HepG2 (cell line): ENCODE measurements around the gene PEX14. TPM values are rescaled to one million over a fixed set of nuclear protein-coding genes. Genes with fewer than 3 reads are reported as not detected.

Experiments used
- CHD4 ChIP-seq: fragments of 200-600 bp; sonication (generic); IDR thresholded peaks from 2 replicates; pipeline ENCODE4 v1.7.0; 2017; ENCODE audit warnings: mild to moderate bottlenecking, low read length, borderline replicate concordance
- KDM6A ChIP-seq: IDR thresholded peaks from 2 replicates; pipeline ENCODE4 v1.6.1; 2016; ENCODE audit warnings: low read depth
- MZF1 ChIP-seq: sonication (generic); formaldehyde crosslinking; IDR thresholded peaks from 2 replicates; pipeline ENCODE4 v1.8.1; 2023; ENCODE audit warnings: mild to moderate bottlenecking, missing genetic modification reagents, borderline replicate concordance
- NAIF1 ChIP-seq: sonication (generic); formaldehyde crosslinking; IDR thresholded peaks from 2 replicates; pipeline ENCODE4 v1.5.0; 2020; ENCODE audit warnings: mild to moderate bottlenecking, missing genetic modification reagents, borderline replicate concordance
- RFX1 ChIP-seq: fragments of 450-650 bp; IDR thresholded peaks from 2 replicates; pipeline ENCODE4 v1.6.1; 2017
- SOX5 ChIP-seq: IDR thresholded peaks from 2 replicates; pipeline ENCODE4 v1.6.1; 2016; ENCODE audit warnings: borderline replicate concordance
- SP140L ChIP-seq: sonication (generic); formaldehyde crosslinking; IDR thresholded peaks from 2 replicates; pipeline ENCODE4 v1.4.0; 2020; ENCODE audit warnings: missing genetic modification reagents, borderline replicate concordance
- THAP7 ChIP-seq: sonication (generic); formaldehyde crosslinking; IDR thresholded peaks from 2 replicates; pipeline ENCODE4 v1.8.1; 2023; ENCODE audit warnings: mild to moderate bottlenecking, missing genetic modification reagents
- TIGD3 ChIP-seq: sonication (generic); formaldehyde crosslinking; IDR thresholded peaks from 2 replicates; pipeline ENCODE4 v1.5.1; 2020; ENCODE audit warnings: mild to moderate bottlenecking, missing genetic modification reagents, borderline replicate concordance
- ZNF329 ChIP-seq: sonication (generic); formaldehyde crosslinking; IDR thresholded peaks from 2 replicates; pipeline ENCODE4 v1.9.0; 2021; ENCODE audit warnings: low read depth, mild to moderate bottlenecking, missing genetic modification reagents
- ZNF451 ChIP-seq: sonication (generic); formaldehyde crosslinking; IDR thresholded peaks from 2 replicates; pipeline ENCODE4 v1.5.0; 2020; ENCODE audit warnings: mild to moderate bottlenecking, missing genetic modification reagents
- ZNF710 ChIP-seq: sonication (generic); formaldehyde crosslinking; IDR thresholded peaks from 2 replicates; pipeline ENCODE4 v1.5.0; 2020; ENCODE audit warnings: mild to moderate bottlenecking, missing genetic modification reagents, borderline replicate concordance
- ZNF749 ChIP-seq: sonication (generic); formaldehyde crosslinking; IDR thresholded peaks from 2 replicates; pipeline ENCODE4 v1.8.0; 2022; ENCODE audit warnings: mild to moderate bottlenecking, missing genetic modification reagents, moderate library complexity, borderline replicate concordance
- polyA plus RNA-seq, 8 experiments: library from polyadenylated mRNA; depleted of rRNA in 3 of 8; stranded (reverse) in 7 of 8; unstranded in 1 of 8; fragments of >200 nt; fragmentation: Illumina TruSeq in 4 of 8; extraction: Trizol in 4 of 8; gene quantifications; 2 replicates each; pipeline versions ENCODE4 v1.2.1 to v1.2.3, GENCODE V29; 2011 to 2016; ENCODE audit warnings: low read depth in 4 of 8, missing spikeins in 1 of 8, mixed read lengths in 1 of 8; ENCODE audit not compliant: insufficient read depth in 1 of 8
- total RNA-seq, 5 experiments: library from RNA; depleted of rRNA; stranded (reverse); fragments of >200 nt; fragmentation: Illumina TruSeq; extraction: Trizol; gene quantifications; 2 replicates each; pipeline ENCODE4 v1.2.3, GENCODE V29; 2016; ENCODE audit warnings: low read depth in 1 of 5
- TF ChIP-seq, protein P1 (sequence below): IDR thresholded peaks from 2 replicates; pipeline ENCODE4 v1.6.1; 2016; ENCODE audit warnings: missing compliant biosample characterization, missing genetic modification reagents, borderline replicate concordance
- TF ChIP-seq, protein P2 (sequence below): conservative IDR thresholded peaks from 2 replicates; pipeline ENCODE4 v1.6.1; 2018; ENCODE audit warnings: missing genetic modification reagents

PEX14 gene
- total and polyA plus RNA-seq, 2 of the 13 experiments (the other 11 are each of a cell fraction or from before 2014, with no cell fraction given), result 6.5 to 9.9 TPM

GRCh38 chr1:10474613-10475507, at the start of gene PEX14 (continued):
- TF ChIP-seq TIGD3 (CRISPR knock-in tag) (0 out of 2 replicates have a peak, but pooled peaks have one; percentile 54), SP140L (CRISPR knock-in tag) (no peak), ZNF749 (CRISPR knock-in tag) (no peak), CHD4 (no peak), ZNF451 (CRISPR knock-in tag) (peak; percentile 72; the same call in 1 of the 2 replicates), RFX1 (no peak), ZNF329 (no peak), THAP7 (no peak), MZF1 (CRISPR knock-in tag) (no peak), KDM6A (CRISPR knock-in tag) (no peak), NAIF1 (no peak), ZNF710 (CRISPR knock-in tag) (no peak), SOX5 (CRISPR knock-in tag) (no peak)
- TF ChIP-seq, protein P1, sequence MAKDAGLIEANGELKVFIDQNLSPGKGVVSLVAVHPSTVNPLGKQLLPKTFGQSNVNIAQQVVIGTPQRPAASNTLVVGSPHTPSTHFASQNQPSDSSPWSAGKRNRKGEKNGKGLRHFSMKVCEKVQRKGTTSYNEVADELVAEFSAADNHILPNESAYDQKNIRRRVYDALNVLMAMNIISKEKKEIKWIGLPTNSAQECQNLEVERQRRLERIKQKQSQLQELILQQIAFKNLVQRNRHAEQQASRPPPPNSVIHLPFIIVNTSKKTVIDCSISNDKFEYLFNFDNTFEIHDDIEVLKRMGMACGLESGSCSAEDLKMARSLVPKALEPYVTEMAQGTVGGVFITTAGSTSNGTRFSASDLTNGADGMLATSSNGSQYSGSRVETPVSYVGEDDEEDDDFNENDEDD (CRISPR knock-in tag), result peak; percentile 55; the same call in 1 of the 2 replicates
- TF ChIP-seq, protein P2, sequence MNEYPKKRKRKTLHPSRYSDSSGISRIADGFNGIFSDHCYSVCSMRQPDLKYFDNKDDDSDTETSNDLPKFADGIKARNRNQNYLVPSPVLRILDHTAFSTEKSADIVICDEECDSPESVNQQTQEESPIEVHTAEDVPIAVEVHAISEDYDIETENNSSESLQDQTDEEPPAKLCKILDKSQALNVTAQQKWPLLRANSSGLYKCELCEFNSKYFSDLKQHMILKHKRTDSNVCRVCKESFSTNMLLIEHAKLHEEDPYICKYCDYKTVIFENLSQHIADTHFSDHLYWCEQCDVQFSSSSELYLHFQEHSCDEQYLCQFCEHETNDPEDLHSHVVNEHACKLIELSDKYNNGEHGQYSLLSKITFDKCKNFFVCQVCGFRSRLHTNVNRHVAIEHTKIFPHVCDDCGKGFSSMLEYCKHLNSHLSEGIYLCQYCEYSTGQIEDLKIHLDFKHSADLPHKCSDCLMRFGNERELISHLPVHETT (CRISPR knock-in tag), result 0 out of 2 replicates have a peak, but pooled peaks have one; percentile 11
